Prostate gland (tissue), 2 donors: ENCODE measurements around the gene PPAN. TPM values are rescaled to one million over a fixed set of nuclear protein-coding genes. Genes with fewer than 3 reads are reported as not detected.

Experiments
- DNase-seq: peaks from one replicate; pipeline ENCODE4 v3.0.0-alpha.2; 2019; ENCODE audit warnings: low spot score
- H3K27ac ChIP-seq, 2 donors: fragments of 200-600 bp; sonication (generic); 2 replicates each; pipeline ENCODE4 v1.5.1; 2017 to 2019
- H3K27me3 ChIP-seq: fragments of 200-600 bp; sonication (generic); replicated peaks from 2 replicates; pipeline ENCODE4 v1.5.1; 2019; ENCODE audit not compliant: insufficient read depth
- H3K36me3 ChIP-seq, 2 donors: fragments of 200-600 bp; sonication (generic); 1 replicate in 1 of 2; 2 replicates in 1 of 2; pipeline versions ENCODE4 v1.5.1 to v1.8.1; 2017 to 2019
- H3K4me1 ChIP-seq: fragments of 200-600 bp; sonication (generic); replicated peaks from 2 replicates; pipeline ENCODE4 v1.5.1; 2019
- H3K4me3 ChIP-seq, 2 donors: fragments of 200-600 bp; sonication (generic); 2 replicates each; pipeline ENCODE4 v1.5.1; 2017 to 2019
- H3K9me3 ChIP-seq: fragments of 200-600 bp; sonication (generic); 2 replicates; pipeline ENCODE4 v1.5.1; 2017
- CTCF ChIP-seq, 4 experiments: fragments of 200-600 bp in 2 of 4; fragments of 450-650 bp in 2 of 4; sonication (generic) in 2 of 4; IDR thresholded peaks; 1 replicate in 3 of 4; 2 replicates in 1 of 4; pipeline ENCODE4 v1.5.1; 2016 to 2019; ENCODE audit warnings: antibody characterized with exemption in 4 of 4, mild to moderate bottlenecking in 2 of 4, moderate library complexity in 2 of 4
- POLR2A ChIP-seq: fragments of 450-650 bp; IDR thresholded peaks from one replicate; pipeline ENCODE4 v1.6.1; 2016; ENCODE audit warnings: antibody characterized with exemption, mild to moderate bottlenecking
- POLR2AphosphoS5 ChIP-seq: sonication (generic); formaldehyde crosslinking; IDR thresholded peaks from one replicate; pipeline ENCODE4 v1.6.1; 2017; ENCODE audit warnings: antibody characterized with exemption
- WGBS: methylation state at CpG from one replicate; pipeline ENCODE4 v1.1.5; 2018; 5-methylcytosine and 5-hydroxymethylcytosine counted together
- intact Hi-C: fragments of 100-400 bp; cut with DNase I; formaldehyde crosslinking; loops from one replicate; pipeline ENCODE4 v1.14.2; 2022
- total RNA-seq, 2 donors: library from RNA; depleted of rRNA; stranded (reverse); fragments of >200 nt; gene quantifications; one replicate each; pipeline ENCODE4 v1.1.0, GENCODE V29; 2016

PPAN gene
- total RNA-seq, 2 donors from 2014 or later = 27.6 to 47.2 TPM

GRCh38 chr19:10087296-10088061 lies 18.7 kb upstream of the PPAN start:
- no peaks in the 10 kb centered on the region for H3K9me3 ChIP-seq
- intact Hi-C loops = no loop called here
- WGBS = 90% methylated on average over 18 of the region's 18 CpGs
- peak overlapping the region in 1 of 2 donors; percentile 85 for H3K27ac ChIP-seq
- no peaks in the 10 kb centered on the region for H3K36me3 ChIP-seq
- TF ChIP-seq POLR2AphosphoS5 (no peak), CTCF (IDR thresholded peaks at IDR 0.05) (no peak), POLR2A (no peak)
- H3K4me3 ChIP-seq = no peak overlapping the region
- H3K4me1 ChIP-seq = no peaks in the 10 kb centered on the region
- no peak for DNase-seq
- no peaks in the 10 kb centered on the region for H3K27me3 ChIP-seq

- 94% methylated on average over 6 of the region's 6 CpGs for WGBS
- H3K4me1 ChIP-seq = no peaks in the 10 kb centered on the region
- H3K4me3 ChIP-seq = no peak overlapping the region
- H3K27me3 ChIP-seq = no peaks in the 10 kb centered on the region
- no peaks in the 10 kb centered on the region for H3K9me3 ChIP-seq
- TF ChIP-seq CTCF (IDR thresholded peaks at IDR 0.05) = no peak
- TF ChIP-seq POLR2AphosphoS5 = no peak
- TF ChIP-seq POLR2A = no peak
- no peaks in the 10 kb centered on the region for H3K36me3 ChIP-seq
- no peak for DNase-seq
- intact Hi-C loops = no loop called here
- H3K27ac ChIP-seq = no peak overlapping the region
These were observed 17.1 kb upstream of the PPAN start for GRCh38 chr19:10088949-10089554.

GRCh38 chr19:10089801-10090375 lies 16.3 kb upstream of the PPAN start:
- no peaks in the 10 kb centered on the region for H3K36me3 ChIP-seq
- no peak for DNase-seq
- H3K27ac ChIP-seq = no peak overlapping the region
- H3K9me3 ChIP-seq = no peaks in the 10 kb centered on the region
- intact Hi-C loops = no loop called here
- WGBS = 77% methylated on average over 15 of the region's 15 CpGs
- TF ChIP-seq POLR2AphosphoS5 (no peak), POLR2A (no peak), CTCF (IDR thresholded peaks at IDR 0.05) (no peak)
- no peaks in the 10 kb centered on the region for H3K4me1 ChIP-seq
- H3K27me3 ChIP-seq = no peaks in the 10 kb centered on the region
- no peak overlapping the region for H3K4me3 ChIP-seq

GRCh38 chr19:10091370-10091687 lies 14.8 kb upstream of the PPAN start:
- TF ChIP-seq CTCF (IDR thresholded peaks at IDR 0.05) = no peak
- TF ChIP-seq POLR2A = no peak
- no peak for TF ChIP-seq POLR2AphosphoS5
- no peak overlapping the region for H3K4me3 ChIP-seq
- intact Hi-C loops = no loop called here
- H3K9me3 ChIP-seq = no peaks in the 10 kb centered on the region
- no peak for DNase-seq
- H3K27ac ChIP-seq = no peak overlapping the region
- no peaks in the 10 kb centered on the region for H3K4me1 ChIP-seq
- no peaks in the 10 kb centered on the region for H3K36me3 ChIP-seq
- WGBS = 96% methylated on average over 17 of the region's 17 CpGs
- H3K27me3 ChIP-seq = no peaks in the 10 kb centered on the region
